Stimulated activated CD8-positive, alpha-beta memory T cell treated with anti-CD3 and anti-CD28 coated beads, Interleukin-2, amount 100 ng/mL, for 48 hours (primary cell): ENCODE results near the gene PAK1.

Source experiments
- DNase-seq, 2 donors: peaks; one replicate each; pipeline ENCODE4 v3.0.0-alpha.2; 2020; ENCODE audit warnings: low read depth in 2 of 2

PAK1 gene

GRCh38 chr11:77309401-77310085, 164.4 kb downstream of the PAK1 start:
- DNase-seq = no peak

- no peak for DNase-seq
These were observed 165.1 kb downstream of the PAK1 start for GRCh38 chr11:77308838-77309237.

- no peak for DNase-seq
These were observed 170.6 kb downstream of the PAK1 start for GRCh38 chr11:77303328-77303727.

- no peak for DNase-seq
These were observed 171.1 kb downstream of the PAK1 start for GRCh38 chr11:77302752-77303151.

GRCh38 chr11:77301510-77301909, 172.4 kb downstream of the PAK1 start, which contains the start of gene GDPD4:
Gene GDPD4 (minus strand): TSS chr11:77301686. CDS start chr11:77285137, 16,549 bp downstream.
- DNase-seq = no peak

GRCh38 chr11:77300695-77301094, 173.2 kb downstream of the PAK1 start:
- DNase-seq = no peak

- DNase-seq = peak in 1 of 2 donors; percentile 0
These were observed 173.9 kb downstream of the PAK1 start for GRCh38 chr11:77300028-77300427.

- DNase-seq = no peak
These were observed 174.3 kb downstream of the PAK1 start for GRCh38 chr11:77299528-77299993.

- no peak for DNase-seq
These were observed 179.9 kb downstream of the PAK1 start for GRCh38 chr11:77294040-77294439.

GRCh38 chr11:77289737-77290136, 184.2 kb downstream of the PAK1 start:
- no peak for DNase-seq

- no peak for DNase-seq
These were observed 186.2 kb downstream of the PAK1 start for GRCh38 chr11:77287615-77288273.

- no peak for DNase-seq
These were observed 186.8 kb downstream of the PAK1 start for GRCh38 chr11:77287136-77287535.

GRCh38 chr11:77284476-77285468, 189.1 kb downstream of the PAK1 start:
- DNase-seq = no peak

GRCh38 chr11:77283101-77283500, 190.8 kb downstream of the PAK1 start:
- DNase-seq = no peak

- DNase-seq = no peak
These were observed 195.0 kb downstream of the PAK1 start for GRCh38 chr11:77278595-77279506.

- DNase-seq = no peak
These were observed 197.6 kb downstream of the PAK1 start for GRCh38 chr11:77276271-77276670.
